Ishikawa (cell line): Measurements from ENCODE around the gene RPL36.

Experiments
- CEBPB ChIP-seq: IDR thresholded peaks from 2 replicates; pipeline ENCODE4 v1.6.1; 2012
- CREB1 ChIP-seq: IDR thresholded peaks from 2 replicates; pipeline ENCODE4 v1.6.1; 2012; ENCODE audit warnings: low read depth
- EP300 ChIP-seq: IDR thresholded peaks from 2 replicates; pipeline ENCODE4 v1.6.1; 2012; ENCODE audit warnings: borderline replicate concordance
- MAX ChIP-seq: IDR thresholded peaks from 2 replicates; pipeline ENCODE4 v1.6.1; 2012
- RAD21 ChIP-seq: IDR thresholded peaks from 2 replicates; pipeline ENCODE4 v1.6.1; 2012; ENCODE audit warnings: low read depth
- REST ChIP-seq: IDR thresholded peaks from 2 replicates; pipeline ENCODE4 v1.6.1; 2012; ENCODE audit warnings: low read depth, mild to moderate bottlenecking
- TAF1 ChIP-seq: IDR thresholded peaks from 2 replicates; pipeline ENCODE4 v1.6.1; 2012; ENCODE audit warnings: low read depth, mild to moderate bottlenecking
- TCF12 ChIP-seq: IDR thresholded peaks from 2 replicates; pipeline ENCODE4 v1.6.1; 2012; ENCODE audit warnings: low read depth
- YY1 ChIP-seq: IDR thresholded peaks from 2 replicates; pipeline ENCODE4 v1.6.1; 2012; ENCODE audit warnings: low read depth
- ZBTB7A ChIP-seq: IDR thresholded peaks from 2 replicates; pipeline ENCODE4 v1.6.1; 2012; ENCODE audit warnings: low read depth

GRCh38 chr19:5719274-5719960 lies 29.3 kb downstream of the RPL36 start:
- TF ChIP-seq CEBPB (peak; percentile 74), EP300 (no peak), YY1 (no peak), MAX (no peak), TAF1 (no peak), TCF12 (no peak), REST (peak; percentile 13; the same call in 1 of the 2 replicates), RAD21 (no peak), CREB1 (no peak), ZBTB7A (no peak)
